UCSD-AML1 (cell line): ENCODE measurements around the gene ELOVL1.
"Not testable (repeated sequence)": the region's sequence is repeated elsewhere in the genome, so short reads cannot be mapped to it uniquely, and the experiment has no call there.

Experiments
- DNase-seq: peaks from one replicate; lab custom pipeline; 2025; ENCODE audit not compliant: unreplicated experiment; lab: John Stamatoyannopoulos, UW

Gene ELOVL1

DNA sequence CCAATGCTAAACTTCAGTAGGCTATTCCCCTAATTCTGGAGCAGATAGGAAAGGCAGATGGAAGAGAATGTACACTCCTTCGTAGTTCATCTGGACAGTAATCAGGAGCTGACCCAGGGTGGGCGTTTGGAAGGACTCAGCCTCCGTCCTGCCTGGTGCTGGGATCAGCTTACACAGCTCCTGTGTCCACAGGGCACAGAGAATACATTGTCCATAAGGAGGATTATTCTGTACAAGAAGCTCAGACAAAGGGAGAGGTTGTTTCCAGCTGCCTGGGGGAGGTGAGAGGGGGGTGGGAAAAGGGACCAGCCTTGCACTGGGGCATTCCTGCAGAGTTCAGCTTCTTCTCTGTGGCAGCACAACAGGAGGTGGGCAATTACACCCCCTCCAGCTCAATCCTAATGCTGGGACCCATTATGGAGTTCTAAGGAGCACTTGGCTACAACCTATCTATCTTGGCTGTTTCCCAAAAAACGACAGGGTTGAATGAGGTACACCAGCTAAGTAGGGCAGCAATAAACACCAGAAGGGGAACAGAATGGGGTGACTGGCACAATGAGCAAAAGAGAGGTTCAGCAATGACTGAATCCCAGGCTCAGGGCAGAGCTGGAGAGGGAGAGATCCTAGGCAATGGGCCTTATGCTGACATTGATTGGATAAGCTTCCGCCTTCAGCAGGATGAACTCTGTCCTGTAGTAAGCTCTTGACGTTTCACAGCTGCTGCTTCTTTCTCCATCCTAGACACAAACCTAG, 14.4 kb upstream of the ELOVL1 start:
- no peak for DNase-seq

DNA sequence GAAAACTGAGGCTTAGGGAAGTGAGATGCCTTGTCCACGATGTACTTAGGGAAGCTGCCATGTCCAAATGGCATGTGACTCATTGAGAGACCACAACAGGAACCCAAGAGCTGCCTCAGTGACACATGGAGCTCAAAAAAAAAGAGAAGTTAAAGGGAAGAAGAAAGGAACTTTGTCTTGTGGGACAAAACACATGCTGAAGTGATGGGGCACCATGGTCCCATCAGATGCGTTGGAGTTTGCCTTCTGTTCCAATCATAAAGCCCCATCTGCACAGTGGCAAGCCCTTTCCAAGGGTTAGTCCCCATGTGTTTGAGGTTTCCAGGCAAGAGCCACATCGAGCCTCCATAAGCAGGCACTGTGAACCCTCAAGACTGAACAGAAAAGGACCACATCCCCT, 13.8 kb upstream of the ELOVL1 start:
- no peak for DNase-seq

GRCh38 chr1:43379476-43379875, 11.7 kb upstream of the ELOVL1 start:
- no peak for DNase-seq

GRCh38 chr1:43377831-43378230, 10.0 kb upstream of the ELOVL1 start:
- no peak for DNase-seq

DNA sequence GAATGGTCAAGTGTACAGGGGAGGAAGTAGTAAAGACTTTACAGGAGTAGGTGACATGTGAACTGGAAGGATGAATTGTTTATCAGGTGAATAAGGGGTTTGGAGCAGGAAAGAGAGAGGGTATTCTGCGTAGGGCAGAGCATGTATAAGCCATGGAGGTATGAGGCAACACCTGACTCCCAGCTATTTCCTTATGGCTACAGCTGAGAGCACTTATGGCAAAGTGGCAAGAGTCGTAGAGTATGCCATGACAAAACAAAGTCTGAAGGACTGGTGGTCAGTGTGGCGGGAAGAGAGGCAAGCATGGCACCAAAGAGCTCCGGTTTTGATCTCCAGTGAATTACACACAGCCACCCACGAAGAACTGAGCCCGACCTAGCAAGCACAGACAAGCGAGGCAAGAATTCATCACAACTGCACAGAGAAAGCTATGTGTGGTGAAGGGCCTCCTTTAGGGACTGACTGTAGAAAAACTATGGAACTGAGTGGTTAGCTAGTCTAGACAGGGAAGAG, 9.0 kb upstream of the ELOVL1 start:
- DNase-seq: no peak

- DNase-seq: no peak
These were observed 5.5 kb upstream of the ELOVL1 start for GRCh38 chr1:43373066-43373940.

DNA sequence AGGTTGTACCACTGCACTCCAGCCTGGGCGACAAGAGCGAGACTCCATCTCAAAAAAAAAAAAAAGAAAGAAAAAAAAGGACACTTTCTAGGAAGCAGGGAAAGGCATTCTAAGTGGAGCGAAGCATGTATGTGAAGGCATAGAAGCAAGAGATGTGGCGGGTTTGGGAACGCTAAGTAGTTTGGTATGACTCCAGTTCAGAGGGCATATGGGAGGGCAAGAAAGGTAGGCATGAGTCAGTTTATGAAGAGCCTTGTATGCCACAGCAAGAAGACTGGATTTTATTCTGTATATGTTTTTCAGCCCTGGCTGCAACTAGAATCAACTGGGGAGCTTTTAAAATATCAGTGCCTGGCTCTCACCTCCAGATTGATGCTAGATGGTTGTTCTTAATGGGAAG, 4.4 kb upstream of the ELOVL1 start:
- DNase-seq: no peak

DNA sequence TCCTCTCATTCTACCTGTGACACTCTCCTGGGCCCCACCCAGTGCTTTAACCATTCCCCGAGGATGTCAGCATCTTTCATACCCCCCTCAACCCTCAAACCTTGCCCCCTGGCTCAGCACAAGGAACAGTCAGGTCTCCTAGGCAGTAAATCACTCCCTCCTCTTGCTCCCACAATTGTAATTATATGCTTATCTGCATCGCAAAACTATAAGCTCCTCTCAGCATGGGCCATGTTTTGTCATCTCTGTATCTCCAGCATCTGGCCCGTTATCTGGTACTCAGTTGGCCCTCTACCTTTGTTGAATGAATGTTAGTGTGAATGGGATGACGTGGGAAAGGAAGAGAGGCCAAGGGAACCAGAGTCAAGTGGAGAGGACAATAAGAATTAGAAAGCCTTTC, 2.8 kb upstream of the ELOVL1 start:
- DNase-seq: no peak

GRCh38 chr1:43369779-43370178, 2.0 kb upstream of the ELOVL1 start:
- DNase-seq: not testable (repeated sequence)

GRCh38 chr1:43368646-43369020, 822 bp upstream of the ELOVL1 start:
- no peak for DNase-seq

DNA sequence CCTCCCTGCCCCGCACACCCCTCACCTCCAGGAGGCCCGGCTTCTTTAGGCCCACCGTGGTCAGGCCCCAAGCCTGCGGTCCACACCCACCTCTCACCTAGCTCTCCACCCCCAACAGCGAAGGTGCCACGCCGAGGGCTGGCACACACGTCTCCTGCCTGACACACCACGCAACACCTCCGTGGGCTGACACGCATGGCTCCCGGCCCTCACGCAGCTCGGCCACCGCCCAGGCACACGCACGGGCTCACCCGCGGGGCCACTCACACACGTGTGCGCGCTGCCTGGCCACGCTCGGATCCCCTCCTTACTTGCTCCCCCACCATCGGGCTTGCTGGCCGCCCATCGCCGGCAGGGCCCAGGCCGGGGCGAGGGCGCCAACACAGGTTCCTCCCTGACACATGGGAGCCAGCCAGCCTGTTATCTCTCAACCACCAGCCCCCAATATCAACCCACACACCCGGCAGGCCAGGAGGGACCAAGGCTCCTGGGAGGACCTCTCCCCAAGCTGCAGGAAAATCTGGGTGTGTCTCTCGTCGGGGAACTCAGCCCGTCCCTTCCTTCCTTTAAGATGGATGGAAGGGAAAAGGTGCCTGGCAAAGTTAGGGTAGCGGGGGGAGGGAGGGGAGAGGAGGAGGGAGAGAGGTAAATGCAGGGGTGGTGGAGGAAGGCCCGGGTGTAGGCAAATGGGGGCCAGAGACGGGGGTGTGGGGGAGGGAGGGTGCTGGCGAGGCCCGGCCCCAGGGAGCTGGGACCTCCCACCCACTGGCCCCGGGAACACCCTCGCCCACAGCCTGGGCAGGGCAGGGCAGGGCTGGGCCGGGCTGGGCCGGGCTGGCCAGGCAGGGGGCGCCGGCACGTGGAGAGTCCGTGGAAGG, 546 bp downstream of the ELOVL1 start:
- no peak for DNase-seq

GRCh38 chr1:43366601-43367025, 1.2 kb downstream of the ELOVL1 start:
- no peak for DNase-seq

DNA sequence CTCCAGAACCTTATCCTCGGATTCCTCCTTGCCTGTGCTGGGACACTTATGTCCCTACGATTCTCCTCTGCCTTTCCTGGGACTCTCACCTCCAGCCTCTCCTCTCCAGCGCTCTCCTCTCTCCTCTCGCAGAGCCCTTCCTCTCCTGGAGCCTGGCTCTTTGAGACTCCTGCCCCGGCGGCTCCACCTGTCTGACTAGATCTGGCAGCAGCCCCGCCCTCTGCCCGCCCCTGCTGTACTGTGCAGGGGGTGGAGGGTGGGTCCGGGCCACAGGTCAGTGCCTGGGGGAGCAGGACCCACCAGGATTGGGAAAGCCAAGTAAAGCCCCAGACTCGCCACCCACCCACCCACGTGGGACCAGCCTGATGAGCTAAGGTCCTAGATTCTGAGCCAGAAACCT, 1.6 kb downstream of the ELOVL1 start:
- no peak for DNase-seq

GRCh38 chr1:43365678-43366077, 2.1 kb downstream of the ELOVL1 start:
- DNase-seq: no peak

- no peak for DNase-seq
These were observed 3.8 kb downstream of the ELOVL1 start for GRCh38 chr1:43363935-43364525.

DNA sequence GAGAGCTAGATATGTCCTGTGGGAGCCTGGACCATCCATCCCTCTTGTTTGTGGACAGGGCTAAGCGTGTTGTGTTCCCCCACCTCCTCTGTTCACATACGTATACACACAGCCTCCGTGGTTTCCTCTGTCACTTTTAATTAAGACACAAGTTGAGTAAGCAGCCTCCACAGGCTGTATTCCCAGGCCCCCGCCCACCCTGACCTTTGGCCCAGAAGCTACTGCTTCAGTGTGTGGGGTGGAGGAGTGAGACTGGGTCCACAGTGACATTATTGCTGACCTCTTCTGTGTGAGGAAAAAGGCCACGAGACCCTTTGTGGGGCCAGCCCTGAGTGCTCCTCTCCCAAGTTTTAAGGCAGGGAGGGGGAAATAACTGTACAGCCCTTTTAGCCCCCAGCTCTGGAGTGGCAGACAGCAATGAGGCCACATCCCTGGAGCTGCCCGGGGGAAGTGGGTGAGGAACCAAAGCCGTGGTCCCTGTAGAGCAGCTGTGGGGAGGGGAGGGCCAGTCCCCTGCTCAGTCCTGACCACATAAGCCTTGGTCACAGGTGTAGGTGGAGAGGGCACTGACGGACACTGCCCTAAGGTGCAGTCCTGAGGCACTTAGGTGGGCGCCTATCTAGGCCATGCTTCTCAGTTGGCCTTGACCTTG, 4.4 kb downstream of the ELOVL1 start:
- no peak for DNase-seq

DNA sequence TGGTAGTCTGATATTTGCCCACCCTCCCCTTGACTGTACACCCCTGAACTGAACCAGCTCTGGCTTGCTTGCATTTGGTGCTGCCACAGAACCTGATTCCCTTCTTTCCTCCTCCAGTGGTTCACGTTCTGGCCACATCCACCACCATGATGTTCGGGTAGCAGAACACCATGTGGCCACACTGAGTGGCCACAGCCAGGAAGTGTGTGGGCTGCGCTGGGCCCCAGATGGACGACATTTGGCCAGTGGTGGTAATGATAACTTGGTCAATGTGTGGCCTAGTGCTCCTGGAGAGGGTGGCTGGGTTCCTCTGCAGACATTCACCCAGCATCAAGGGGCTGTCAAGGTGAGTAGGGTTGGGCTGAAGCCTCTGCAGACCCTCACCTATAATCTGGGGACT, 7.2 kb downstream of the ELOVL1 start:
- DNase-seq: no peak

- DNase-seq: no peak
These were observed 8.1 kb downstream of the ELOVL1 start for GRCh38 chr1:43359696-43360095.

GRCh38 chr1:43358746-43359693, 8.8 kb downstream of the ELOVL1 start, which contains the start of gene CDC20:
CDC20 (plus strand) TSS chr1:43358981; CDS start chr1:43359216, 235 bp downstream.
- peak; percentile 98 for DNase-seq
